Esophagus mucosa (tissue), 1 donor: ENCODE measurements around the gene USP5. TPM values are rescaled to one million over a fixed set of nuclear protein-coding genes. Genes with fewer than 3 reads are reported as not detected.
A peak's percentile ranks its signal among the peaks of the same experiment; 100 is the strongest.
"Not testable (repeated sequence)": the region's sequence is repeated elsewhere in the genome, so short reads cannot be mapped to it uniquely, and the experiment has no call there.

ENCODE experiments used
- ATAC-seq: fragments of 200-7000 bp; cut with Tn5 transposase; one replicate; pipeline ENCODE4 v1.9.1; 2020
- total RNA-seq: library from RNA; stranded (reverse); gene quantifications from one replicate; pipeline ENCODE4 v1.2.4, GENCODE V29; 2023
- donor health status: DM: yes; HTN: yes; CAD: no.

The USP5 gene
- total RNA-seq, 1 donor from 2014 or later: 91.1 TPM

DNA sequence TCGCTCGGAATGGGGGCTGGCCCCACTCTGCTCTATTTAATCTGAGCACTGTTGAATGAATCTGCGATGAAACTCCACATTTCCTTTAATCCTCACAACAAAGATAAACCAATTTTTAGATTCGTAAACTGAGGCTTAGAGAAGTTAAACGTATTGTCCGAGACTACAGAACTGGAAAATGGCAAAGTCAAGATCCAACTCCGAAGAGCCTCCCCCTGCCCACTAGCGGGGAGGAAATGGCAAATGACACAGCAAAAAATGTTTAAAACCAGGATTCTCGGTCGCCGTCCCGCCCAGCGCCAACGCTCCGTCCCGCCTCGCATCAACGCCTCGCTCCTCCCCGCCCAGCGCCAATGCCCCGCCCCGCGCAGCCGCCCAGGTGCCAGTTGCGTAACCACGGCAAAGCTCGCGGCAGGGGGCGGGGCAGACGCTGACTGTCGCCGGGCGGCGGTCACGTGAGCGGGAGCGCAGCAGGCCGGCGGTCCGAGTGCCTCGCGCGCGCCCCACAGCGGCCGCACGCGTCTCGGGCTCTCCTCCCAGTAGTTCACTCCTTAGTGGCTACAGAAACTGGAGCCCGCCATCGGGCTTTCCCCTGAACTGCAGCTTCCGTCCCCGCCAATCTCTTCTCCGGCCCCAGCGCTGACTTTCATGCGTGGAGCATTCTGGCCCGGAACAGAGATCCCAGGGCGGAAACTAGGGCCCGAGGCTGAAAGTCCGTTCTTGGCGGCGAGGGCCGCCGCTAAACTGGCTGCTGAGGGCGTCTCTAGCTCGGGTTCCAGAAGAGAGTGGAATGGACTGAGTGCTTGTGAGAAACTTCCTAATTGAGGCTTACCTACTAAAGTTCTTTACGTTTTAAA, 39.1 kb downstream of the USP5 start:
- peak; percentile 98 for ATAC-seq

DNA sequence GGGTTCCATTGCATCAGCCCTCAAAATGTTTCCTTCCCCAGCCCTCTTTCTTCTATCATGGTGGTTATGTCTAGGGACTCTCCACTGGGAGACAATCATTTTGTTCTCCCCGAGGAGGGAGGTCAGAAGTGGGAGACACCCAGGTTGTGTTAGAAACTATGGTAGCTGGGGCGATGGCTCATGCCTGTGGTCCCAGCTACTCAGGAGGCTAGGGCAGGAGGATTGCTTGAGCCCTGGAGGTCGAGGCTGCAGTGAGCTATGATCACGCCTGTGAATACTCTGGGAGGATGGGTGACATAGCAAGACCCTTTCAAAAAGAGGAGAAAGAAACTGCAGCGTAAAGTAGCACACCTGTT, 39.7 kb downstream of the USP5 start:
- peak; percentile 7 for ATAC-seq

DNA sequence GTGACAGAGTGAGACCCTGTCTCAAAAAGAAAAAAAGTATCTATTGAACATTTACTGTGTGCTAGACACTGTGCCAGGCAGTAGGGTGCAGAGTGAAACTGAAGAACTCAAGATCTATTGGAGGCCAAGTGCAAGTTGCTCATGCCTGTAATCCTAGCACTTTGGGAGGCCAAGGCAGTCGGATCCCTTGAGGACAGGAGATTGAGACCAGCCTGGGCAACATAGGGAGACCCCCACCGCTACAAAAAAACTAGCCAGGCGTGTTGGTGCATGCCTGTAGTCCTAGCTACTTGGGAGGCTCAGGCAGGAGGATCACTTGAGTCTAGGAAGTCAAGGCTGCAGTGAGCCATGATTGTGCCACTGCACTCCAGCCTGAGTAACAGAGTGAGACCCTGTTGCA, 40.7 kb downstream of the USP5 start:
- not testable (repeated sequence) for ATAC-seq

DNA sequence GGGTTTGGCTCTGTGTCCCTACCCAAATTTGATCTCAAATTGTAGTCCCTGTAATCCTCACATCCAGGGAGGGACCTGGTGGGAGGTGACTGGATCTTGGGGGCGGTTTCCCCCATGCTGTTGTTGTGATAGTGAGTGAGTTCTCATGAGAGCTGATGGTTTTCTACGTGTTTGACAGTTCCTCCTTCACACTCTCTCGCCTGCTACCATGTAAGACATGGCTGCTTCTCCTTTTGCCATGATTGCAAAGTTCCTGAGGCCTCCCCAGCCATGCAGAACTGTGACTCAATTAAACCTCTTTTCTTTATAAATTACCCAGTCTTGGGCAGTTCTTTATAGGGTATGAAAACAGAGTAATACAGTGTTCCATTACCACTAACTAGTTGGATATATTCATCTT, 42.4 kb downstream of the USP5 start:
- no peak for ATAC-seq

DNA sequence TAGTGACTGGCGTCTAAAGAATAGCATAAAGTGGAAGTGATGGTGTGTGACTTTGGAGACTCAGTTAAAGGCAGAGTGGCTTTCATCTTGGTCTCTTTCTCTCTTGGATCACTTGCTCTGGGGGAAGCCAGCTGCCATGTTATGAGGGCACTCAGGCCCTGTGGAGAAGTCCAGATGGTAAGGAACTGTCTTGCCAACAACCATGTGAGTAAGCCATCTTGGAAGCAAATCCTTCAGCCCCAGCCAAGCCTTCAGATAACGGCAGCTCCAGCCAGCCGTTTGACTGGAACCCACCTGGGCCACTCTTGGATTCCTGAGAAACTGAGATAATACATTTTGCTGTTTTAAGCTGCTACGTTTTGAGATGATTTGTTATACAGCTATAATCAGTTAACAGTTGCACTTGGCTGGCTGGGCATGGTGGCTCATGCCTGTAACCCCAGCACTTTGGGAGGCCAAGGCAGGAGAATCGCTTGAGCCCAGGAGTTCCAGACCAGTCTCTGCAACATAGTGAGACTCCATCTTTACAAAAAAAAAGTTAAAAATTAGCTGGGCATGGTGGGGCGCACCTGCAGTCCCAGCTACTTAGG, 45.0 kb downstream of the USP5 start:
- ATAC-seq: no peak

DNA sequence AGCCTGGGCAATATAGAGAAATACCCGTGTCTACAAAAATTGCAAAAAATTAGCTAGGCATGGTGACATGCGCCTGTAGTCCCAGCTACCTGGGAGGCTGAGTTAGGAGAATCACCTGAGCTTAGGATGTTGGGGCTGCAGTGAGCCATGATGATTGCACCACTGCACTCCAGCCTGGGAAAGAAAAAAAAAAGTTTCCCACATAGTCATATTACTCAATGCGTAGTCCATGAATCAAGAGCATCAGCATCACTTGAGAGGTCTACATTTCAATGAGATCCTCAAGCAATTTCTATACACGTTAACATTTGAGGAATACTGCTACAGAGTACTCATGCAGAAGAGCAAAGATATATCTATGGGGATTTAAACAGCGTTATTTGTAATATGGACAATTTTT, 47.5 kb downstream of the USP5 start:
- no peak for ATAC-seq

DNA sequence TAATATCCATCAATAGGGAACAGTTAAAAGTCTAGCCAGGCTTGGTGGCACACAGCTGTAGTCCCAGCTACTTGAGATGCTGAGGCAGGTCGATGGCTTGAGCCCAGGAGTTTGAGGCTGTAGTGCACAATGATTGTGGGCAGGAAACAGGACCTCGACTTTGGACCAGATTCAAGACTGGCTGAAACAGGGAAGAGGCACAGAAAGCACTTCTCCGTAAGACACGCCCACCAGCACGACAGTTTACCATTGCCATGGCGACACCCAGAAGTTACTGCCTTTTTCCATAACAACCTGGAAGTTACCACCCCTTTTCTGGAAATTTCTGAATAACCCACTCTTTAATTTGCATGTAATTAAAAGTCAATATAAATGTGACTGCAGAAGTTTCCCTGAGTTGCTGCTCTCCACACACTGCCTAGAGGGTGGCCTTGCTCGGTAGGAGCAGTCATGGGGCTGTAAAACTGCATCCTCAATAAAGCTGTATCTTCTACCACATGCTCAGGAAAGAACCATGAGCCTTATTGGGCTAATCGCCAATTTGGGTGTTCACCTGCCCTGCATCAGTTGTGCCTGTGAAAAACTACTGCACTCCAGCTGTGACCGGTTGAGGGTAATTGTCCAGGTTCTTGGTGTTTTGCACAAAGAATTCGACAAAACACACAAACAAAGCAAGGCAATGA, 48.0 kb downstream of the USP5 start:
- no peak for ATAC-seq

DNA sequence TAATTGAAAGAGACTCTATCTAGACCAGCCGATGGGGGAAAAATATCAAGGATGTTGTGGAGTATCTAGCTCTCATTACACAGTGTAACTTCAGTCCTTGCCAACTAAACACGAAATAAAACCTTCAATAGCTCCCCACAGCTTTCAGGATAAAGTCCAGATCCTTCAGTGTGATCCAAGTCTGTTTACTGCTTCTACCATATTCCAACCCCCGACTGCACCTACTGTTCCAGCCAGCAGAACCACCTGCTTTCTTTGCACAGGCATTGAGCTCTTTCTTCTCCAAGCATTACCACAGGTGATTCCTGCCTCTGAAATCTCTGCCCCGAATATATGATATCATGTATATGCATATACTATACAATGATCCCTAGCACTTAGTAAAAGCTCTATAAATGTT, 50.5 kb downstream of the USP5 start:
- ATAC-seq: no peak

DNA sequence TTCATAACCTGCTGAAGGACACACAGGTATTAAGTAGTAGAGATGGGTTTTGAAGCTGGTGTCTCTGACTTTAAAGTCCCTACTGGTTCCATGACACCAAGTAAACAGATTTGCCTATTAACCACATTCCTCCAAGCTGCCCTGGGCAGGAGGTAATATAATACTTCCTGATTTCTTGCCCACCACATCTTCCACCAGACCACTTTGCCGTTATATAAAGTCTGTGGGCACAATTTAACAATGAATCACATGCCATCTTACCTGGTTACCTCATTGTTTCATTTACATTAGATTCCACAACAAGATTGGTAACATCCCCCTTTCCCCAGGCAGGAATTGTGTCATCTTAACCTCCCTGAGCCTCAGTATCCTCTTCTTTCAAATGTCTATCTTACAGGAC, 51.8 kb downstream of the USP5 start:
- no peak for ATAC-seq

DNA sequence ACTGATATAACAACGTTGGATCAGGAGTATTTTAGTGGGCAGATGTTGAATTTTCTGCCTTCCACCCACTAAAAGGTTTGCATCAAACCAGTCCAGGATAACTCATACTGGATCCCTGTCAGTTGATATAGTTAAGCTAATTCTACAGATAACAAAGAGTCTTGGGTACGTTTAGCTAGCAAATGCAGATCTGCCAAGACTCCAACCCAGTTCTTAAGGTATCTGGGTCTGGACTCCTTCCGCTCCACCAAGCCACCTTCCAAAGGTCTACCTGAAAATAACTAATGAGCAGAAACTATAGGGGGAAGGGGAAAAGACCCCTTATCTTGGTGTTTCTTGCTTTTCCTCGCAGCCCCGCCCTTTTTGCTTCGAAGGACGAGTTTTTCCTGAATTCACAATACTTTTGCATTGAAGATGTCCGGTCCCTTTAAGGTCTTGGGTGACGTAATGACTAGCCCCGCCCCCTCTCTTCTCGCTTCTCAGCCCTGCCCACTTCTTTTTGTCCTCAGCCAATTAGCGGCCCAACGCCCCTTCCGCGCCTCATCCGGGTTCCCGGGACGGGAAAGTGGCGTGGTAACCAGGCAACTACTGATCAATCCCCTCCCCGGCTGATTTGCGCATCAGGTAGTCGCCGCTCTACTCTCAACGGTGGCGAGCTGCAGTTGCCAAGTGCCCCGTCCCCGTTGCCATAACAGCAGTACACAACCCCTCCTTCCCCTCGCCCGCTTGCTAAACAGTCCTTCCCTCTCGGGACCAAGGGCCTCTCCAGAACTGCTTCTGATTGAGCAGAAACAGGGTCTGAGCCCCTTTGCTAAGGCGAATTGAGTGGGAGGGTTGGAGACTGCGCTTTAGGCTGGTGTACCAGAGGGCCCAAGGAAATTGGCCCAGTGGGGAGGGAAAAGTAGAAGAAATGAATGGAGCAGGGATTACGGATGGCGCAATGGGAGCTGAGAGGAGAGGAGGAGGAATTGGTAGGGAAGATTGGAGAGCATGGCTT, 52.6 kb downstream of the USP5 start, which contains the start of gene LRRC23:
Gene LRRC23 (plus strand): TSS at position 543 of the 997 bp plus-strand sequence. CDS start 812 bp downstream, outside the sequence.
- peak; percentile 96 for ATAC-seq

DNA sequence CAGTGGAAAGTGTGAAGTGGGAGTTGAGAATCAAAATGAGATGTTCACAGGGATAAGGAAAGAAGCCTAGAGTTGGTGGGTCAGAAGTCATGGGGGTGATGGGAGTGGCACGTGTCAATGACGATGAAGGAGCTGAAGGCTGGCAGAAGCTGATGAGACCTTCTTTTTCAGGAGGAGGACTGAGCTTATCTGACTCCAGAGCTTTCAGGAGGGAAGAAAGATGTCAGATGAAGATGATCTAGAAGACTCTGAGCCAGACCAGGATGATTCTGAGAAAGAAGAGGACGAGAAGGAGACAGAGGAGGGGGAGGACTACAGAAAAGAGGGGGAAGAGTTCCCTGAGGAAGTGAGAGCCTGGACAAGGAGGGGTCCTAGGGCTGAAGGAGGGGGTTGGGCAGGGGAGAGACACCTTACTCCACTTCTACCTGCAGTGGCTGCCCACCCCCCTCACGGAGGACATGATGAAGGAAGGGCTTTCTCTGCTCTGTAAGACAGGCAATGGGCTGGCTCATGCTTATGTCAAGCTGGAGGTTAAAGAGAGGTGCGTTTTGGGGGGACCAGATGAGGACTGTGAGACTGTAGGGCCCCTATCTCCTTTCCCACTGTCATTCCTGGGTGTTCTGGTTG, 53.6 kb downstream of the USP5 start:
- no peak for ATAC-seq

DNA sequence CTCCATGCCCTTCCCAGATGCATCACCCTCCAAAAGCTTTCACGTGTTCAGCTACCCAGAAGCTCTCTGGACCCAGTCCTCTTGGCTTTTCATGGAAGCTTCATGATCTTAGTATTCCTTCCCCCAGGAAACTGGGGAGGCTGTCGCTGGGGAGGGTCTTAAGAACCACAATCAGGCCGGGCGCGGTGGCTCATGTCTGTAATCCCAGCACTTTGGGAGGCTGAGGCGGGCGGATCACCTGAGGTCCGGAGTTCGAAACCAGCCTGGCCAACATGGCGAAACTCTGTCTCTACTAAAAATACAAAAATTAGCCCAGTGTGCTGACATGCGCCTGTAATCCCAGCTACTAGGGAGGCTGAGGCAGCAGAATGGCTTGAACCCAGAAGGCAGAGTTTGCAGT, 56.2 kb downstream of the USP5 start:
- ATAC-seq: not testable (repeated sequence)

DNA sequence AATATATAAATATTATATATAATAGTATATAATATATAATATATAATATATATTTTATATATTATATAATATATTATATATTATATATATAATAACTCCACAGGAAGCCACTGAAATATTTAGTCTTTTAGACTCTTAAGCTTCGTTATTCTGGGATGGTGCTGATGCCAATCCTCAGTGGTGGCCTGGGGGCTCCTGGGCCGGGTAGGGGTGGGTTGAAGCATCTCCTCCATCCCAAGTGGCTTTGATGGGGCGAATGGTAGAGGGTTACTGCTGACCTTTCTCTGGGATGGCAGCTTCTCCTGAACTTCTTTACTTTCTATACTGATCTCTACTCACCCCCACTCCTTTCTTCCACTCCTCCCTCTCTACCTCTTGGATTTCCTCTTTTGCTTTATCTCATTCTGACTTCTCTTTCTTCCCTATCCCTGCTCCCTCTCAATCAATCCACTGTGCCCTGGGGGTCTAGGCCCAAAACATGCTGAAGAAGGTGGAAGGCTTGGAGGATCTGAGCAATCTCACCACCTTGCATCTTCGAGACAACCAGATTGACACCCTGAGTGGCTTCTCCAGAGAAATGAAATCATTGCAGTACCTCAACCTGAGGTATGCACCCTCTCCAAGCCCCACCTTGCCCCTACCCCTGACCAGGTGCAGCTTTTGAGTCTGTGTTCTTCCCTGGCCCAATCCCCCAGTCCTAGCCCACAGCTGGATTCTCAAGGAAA, 57.6 kb downstream of the USP5 start:
- no peak for ATAC-seq

DNA sequence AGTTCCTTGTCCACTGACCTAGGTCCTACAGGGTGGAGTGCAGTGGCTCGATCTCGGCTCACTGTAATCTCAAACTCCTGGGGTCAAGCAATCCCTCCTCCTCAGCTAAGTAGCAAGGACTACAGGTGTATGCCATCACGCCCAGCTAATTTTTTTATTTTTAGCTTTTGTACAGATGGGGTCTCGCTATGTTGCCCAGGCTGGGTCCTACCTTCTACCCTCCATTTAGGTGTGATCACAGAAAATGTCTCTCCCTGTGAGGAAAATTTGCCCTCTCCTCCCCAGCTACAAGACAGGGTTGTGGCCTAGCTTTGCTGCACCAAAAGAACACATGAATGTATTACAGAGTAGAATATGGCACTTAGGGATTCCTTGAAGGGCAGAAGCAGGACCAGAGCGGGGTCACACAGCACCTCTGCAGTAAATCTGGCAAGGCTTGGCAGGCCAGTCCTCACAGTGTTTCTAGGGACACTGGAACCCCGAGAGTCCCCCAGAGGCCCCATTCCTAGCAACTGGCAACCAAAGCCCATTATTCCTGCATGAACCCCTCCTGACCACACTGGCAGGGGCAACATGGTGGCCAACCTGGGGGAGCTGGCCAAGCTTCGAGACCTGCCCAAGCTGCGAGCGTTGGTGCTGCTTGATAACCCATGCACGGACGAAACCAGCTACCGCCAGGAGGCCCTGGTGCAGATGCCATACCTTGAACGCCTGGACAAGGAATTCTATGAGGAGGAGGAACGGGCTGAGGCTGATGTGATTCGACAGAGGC, 60.4 kb downstream of the USP5 start:
- ATAC-seq: no peak

DNA sequence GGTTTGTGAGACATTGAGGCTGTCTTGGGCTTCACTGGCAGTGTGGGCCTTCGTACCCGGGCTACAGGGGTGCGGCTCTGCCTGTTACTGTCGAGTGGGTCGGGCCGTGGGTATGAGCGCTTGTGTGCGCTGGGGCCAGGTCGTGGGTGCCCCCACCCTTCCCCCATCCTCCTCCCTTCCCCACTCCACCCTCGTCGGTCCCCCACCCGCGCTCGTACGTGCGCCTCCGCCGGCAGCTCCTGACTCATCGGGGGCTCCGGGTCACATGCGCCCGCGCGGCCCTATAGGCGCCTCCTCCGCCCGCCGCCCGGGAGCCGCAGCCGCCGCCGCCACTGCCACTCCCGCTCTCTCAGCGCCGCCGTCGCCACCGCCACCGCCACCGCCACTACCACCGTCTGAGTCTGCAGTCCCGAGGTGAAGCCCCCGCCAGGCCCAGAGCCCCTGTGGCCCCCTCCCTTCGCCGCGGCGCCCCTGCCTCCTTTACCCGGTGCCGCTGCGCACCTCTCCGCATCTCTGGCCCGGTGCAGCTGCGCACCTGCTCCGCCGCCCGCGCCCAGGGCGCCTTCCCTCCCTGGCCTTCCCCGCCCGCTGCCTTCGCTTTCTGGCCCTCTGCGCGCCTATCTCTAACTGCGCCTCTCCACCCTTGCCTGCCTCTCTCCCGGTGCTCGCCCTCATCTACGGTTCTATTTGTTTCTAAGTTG, 62.4 kb downstream of the USP5 start, which contains the start of gene ENO2:
Gene ENO2 (plus strand): TSS at position 335 of the 701 bp plus-strand sequence. CDS start 1,253 bp downstream, outside the sequence.
- peak; percentile 78 for ATAC-seq

DNA sequence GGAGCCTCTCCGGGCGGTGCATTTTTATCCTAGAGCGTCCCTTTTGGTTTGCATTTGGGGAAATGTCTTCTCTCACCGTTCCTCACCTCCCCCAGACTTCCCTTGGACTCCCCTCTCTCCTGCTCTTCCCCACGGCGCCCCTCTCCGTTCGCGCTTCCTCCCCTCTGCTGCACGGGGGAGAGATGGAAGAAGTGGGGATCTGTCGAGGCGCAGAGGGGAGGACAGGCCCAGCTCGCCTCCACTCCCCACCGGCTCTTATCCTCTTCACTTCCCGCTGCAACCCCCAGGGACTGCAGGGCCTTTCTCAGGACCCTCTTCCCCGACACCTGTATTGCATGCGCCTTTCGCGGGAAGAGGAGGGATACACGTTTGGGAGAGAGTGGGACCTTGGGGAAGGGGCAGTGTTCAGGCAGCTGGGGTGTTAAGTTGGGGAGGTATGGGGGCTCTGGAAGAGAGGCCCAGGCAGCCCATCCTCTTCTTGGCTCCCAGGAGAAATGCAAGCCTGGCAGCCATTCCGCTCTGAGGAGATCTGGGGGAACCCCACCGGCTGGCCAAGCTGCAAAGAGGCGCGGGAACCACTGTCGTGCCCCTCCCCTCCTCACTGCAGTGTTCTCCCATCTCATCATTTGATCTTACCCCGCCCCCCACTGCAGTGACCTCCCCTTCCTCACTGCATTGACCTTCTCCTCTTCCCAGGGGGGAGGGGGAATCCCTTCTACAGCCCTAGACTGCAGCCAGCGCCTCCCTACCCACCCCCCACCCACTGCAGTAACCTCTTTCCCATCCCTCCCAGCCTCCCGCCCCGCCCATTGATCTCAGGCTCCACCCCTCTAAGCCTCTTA, 63.2 kb downstream of the USP5 start:
- ATAC-seq: no peak

DNA sequence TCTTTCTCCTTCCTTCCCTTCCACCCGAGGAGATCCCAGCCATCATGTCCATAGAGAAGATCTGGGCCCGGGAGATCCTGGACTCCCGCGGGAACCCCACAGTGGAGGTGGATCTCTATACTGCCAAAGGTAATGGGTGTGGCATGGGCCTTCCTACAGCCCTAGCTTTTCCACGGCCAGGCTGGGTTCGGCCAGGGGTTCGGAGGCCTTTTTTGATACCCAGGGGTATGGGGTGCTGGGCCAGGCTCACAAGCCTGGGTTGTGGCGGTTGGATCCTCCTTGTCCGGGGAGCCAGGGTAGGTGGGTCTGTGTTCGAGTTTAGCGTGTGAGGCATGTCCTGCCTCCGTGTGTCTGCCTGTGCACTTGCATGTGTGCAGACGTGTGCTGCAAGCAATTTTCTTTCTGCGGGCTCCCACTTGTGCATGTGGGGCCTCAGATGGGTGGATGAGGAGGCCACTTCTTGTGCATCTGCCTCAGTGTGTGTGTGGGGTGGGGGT, 63.9 kb downstream of the USP5 start:
- no peak for ATAC-seq
